ENCODE data around the gene FUCA2. TPM values are rescaled to one million over a fixed set of nuclear protein-coding genes. Genes with fewer than 3 reads are reported as not detected.

FUCA2 gene, protein sequence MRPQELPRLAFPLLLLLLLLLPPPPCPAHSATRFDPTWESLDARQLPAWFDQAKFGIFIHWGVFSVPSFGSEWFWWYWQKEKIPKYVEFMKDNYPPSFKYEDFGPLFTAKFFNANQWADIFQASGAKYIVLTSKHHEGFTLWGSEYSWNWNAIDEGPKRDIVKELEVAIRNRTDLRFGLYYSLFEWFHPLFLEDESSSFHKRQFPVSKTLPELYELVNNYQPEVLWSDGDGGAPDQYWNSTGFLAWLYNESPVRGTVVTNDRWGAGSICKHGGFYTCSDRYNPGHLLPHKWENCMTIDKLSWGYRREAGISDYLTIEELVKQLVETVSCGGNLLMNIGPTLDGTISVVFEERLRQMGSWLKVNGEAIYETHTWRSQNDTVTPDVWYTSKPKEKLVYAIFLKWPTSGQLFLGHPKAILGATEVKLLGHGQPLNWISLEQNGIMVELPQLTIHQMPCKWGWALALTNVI
- total RNA-seq = 10 to 100 TPM in 3 of 4 donors, 1 to 10 TPM in 1; 8.7 to 13.5 (median 11.2) TPM
- polyA plus RNA-seq = 10 to 100 TPM in 2 of 3 donors, 1 to 10 TPM in 1; 9.0 to 32.3 (median 11.4) TPM
- long read RNA-seq, donor 1, transcript FUCA2-201 (7 exons, 2,356 nt) = major isoform, 17 of 20 reads
- long read RNA-seq, donor 1, partial matches to known transcripts = 1 of 20 reads
- long read RNA-seq, donor 1, other reads (novel, unspliced or antisense) = 2 of 20 reads
- long read RNA-seq, donor 2, transcript FUCA2-201 (7 exons, 2,356 nt) = major isoform, 17 of 29 reads
- long read RNA-seq, donor 2, partial matches to known transcripts = 2 of 29 reads
- long read RNA-seq, donor 2, other reads (novel, unspliced or antisense) = 10 of 29 reads

GRCh38 chr6:143510991-143511891 lies at the start of gene FUCA2:
TSS of gene FUCA2 (minus strand) at chr6:143511720. CDS start at chr6:143511634, 86 bp downstream.
- WGBS, 3 donors = 2% methylated on average over 44 to 63 of the region's 63 CpGs
- peak; percentile 92 to 94 for DNase-seq
- peak within 1 kb of the TSS; percentile 84 for H3K27ac ChIP-seq

DNA sequence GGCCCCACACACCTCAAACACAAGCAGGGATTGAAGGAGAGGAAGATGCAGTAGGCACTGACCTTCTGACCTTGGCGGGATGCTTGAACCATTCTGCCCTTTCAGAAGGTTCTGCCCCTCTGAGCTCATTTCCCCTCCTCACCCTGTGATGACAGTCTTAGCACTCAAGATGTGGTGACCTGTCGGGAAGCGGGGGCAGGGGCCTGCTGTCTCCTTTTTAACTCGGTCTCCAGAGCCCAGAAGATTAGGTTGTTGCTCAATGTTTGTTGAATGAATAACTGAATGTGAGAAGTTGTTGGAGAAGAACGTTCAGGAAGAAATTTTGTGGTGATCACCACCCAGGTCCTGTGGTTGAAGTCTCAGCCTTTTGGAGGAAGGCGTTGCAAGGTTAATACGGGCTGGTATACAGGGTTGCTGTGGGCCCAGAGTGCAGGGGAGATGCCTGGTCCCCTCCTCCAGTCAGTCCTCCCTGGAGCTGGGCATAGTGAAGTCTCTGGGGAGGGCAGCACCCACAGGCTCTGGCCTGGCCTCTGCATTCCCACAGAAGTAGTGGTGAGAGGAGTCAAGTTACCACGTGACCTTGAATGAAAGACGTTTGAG lies 49.7 kb upstream of the FUCA2 start:
- H3K27me3 ChIP-seq (ENCODE audit: insufficient read depth in 3 of 3, low read length in 2 of 3) = peaks cover 0 to 2% (median 0%) of the 10 kb centered on the region in 3 donors
- no peaks in the 10 kb centered on the region for H3K4me1 ChIP-seq
- DNase-seq (no peak), ATAC-seq (no peak)
- no peaks in the 10 kb centered on the region for H3K9me3 ChIP-seq
- H3K4me3 ChIP-seq = no peak overlapping the region
- WGBS, 3 donors = 85 to 91% (median 85%) methylated on average over 9 of the region's 9 CpGs
- TF ChIP-seq, protein P1, sequence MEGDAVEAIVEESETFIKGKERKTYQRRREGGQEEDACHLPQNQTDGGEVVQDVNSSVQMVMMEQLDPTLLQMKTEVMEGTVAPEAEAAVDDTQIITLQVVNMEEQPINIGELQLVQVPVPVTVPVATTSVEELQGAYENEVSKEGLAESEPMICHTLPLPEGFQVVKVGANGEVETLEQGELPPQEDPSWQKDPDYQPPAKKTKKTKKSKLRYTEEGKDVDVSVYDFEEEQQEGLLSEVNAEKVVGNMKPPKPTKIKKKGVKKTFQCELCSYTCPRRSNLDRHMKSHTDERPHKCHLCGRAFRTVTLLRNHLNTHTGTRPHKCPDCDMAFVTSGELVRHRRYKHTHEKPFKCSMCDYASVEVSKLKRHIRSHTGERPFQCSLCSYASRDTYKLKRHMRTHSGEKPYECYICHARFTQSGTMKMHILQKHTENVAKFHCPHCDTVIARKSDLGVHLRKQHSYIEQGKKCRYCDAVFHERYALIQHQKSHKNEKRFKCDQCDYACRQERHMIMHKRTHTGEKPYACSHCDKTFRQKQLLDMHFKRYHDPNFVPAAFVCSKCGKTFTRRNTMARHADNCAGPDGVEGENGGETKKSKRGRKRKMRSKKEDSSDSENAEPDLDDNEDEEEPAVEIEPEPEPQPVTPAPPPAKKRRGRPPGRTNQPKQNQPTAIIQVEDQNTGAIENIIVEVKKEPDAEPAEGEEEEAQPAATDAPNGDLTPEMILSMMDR (IDR thresholded peaks at IDR 0.05) = no peak
- intact Hi-C loops (cut with DNase I) = no loop called here
- no peaks in the 10 kb centered on the region for H3K36me3 ChIP-seq (ENCODE audit: insufficient read depth in 1 of 2, low read depth in 1 of 2)
- no peak overlapping the region for H3K27ac ChIP-seq

More at GRCh38 chr6:143510991-143511891, at the start of gene FUCA2:
- peaks cover 0 to 13% of the 10 kb centered on the region in 2 donors for H3K36me3 ChIP-seq (ENCODE audit: insufficient read depth in 1 of 2, low read depth in 1 of 2)
- peaks cover 16% of the 10 kb centered on the region for H3K4me1 ChIP-seq
- H3K9me3 ChIP-seq = no peaks in the 10 kb centered on the region
- peak within 1 kb of the TSS; percentile 85 for H3K4me3 ChIP-seq
- intact Hi-C loops (cut with DNase I) = loop anchor here in 1 of 2 donors (5.0 kb wide), 1 partner anchor 59 kb away; the partner anchor contains the start of genes ADAT2 and PEX3
- TF ChIP-seq, protein P1 (IDR thresholded peaks at IDR 0.05) = no peak
- H3K27me3 ChIP-seq (ENCODE audit: insufficient read depth in 3 of 3, low read length in 2 of 3) = no peaks in the 10 kb centered on the region
- ATAC-seq = peak; percentile 93 to 95 (median 94)

DNA sequence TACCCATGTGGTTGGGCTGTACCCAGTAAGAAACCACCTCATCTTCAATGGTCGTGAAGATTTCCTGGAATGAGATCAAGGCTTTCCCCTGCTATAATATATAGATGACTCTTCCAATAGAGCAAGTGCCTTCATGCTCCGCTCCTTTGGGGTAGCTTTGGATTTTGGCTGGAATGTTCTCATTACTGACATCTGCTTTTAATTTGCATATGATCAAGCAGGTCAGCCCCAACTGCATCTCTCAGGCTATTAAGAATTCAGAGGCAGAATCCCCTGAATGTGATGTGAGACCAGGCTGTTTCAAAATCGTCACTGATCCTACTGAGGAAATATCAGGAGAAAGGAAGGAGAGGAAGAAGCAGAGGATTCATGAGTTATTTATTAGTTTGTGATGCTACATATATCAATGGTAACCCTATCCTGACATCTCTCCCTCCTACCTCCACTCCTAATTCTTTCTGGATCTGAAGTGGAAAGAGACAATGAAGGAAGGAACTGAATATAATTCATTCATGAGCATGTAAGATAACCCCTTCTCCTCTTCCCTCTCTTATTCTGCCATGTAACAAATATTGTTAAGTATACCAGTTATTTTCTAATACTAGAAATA lies 47.6 kb upstream of the FUCA2 start:
- no peaks in the 10 kb centered on the region for H3K36me3 ChIP-seq (ENCODE audit: insufficient read depth in 1 of 2, low read depth in 1 of 2)
- H3K9me3 ChIP-seq = no peaks in the 10 kb centered on the region
- H3K4me3 ChIP-seq = no peak overlapping the region
- H3K27me3 ChIP-seq (ENCODE audit: insufficient read depth in 3 of 3, low read length in 2 of 3) = peaks cover 0 to 2% (median 0%) of the 10 kb centered on the region in 3 donors
- ATAC-seq (no peak), DNase-seq (no peak)
- TF ChIP-seq, protein P1 (IDR thresholded peaks at IDR 0.05) = no peak
- intact Hi-C loops (cut with DNase I) = no loop called here
- H3K27ac ChIP-seq = no peak overlapping the region
- 67 to 72% (median 70%) methylated on average over 3 of the region's 3 CpGs for WGBS, 3 donors
- no peaks in the 10 kb centered on the region for H3K4me1 ChIP-seq

GRCh38 chr6:143556529-143556928 lies 45.0 kb upstream of the FUCA2 start:
- no peak for ATAC-seq
- WGBS, 3 donors = 88 to 96% (median 94%) methylated on average over 6 of the region's 6 CpGs

More at GRCh38 chr6:143556529-143556928, 45.0 kb upstream of the FUCA2 start:
- Histone ChIP-seq H3K36me3 (ENCODE audit: insufficient read depth in 1 of 2, low read depth in 1 of 2) (no peaks in the 10 kb centered on the region), H3K4me3 (no peak overlapping the region), H3K27me3 (ENCODE audit: insufficient read depth in 3 of 3, low read length in 2 of 3) (peaks cover 0 to 2% (median 0%) of the 10 kb centered on the region in 3 donors), H3K27ac (no peak overlapping the region), H3K4me1 (no peaks in the 10 kb centered on the region), H3K9me3 (no peaks in the 10 kb centered on the region)
- TF ChIP-seq, protein P1 (IDR thresholded peaks at IDR 0.05) = no peak
- intact Hi-C loops (cut with DNase I) = no loop called here
- no peak for DNase-seq
